DND-41 (cell line): ENCODE results near the gene TIGD3.

Experiments used
- CTCF ChIP-seq: IDR thresholded peaks from 2 replicates; pipeline ENCODE4 v1.5.1; 2012; ENCODE audit warnings: borderline replicate concordance, low read length, moderate library complexity, mild to moderate bottlenecking; ENCODE audit not compliant: poor library complexity, severe bottlenecking; ENCODE audit errors: extremely low read depth
- EZH2 ChIP-seq: IDR thresholded peaks from 3 replicates; pipeline ENCODE4 v1.6.1; 2012; ENCODE audit warnings: borderline replicate concordance, low read depth, mild to moderate bottlenecking, moderate library complexity, low read length, inconsistent platforms; ENCODE audit not compliant: severe bottlenecking

GRCh38 chr11:65307298-65308229 is 47.0 kb upstream of the TIGD3 start:
- no peak for TF ChIP-seq CTCF
- TF ChIP-seq EZH2, result no peak
